H9 (cell line): ENCODE measurements around the gene SDR42E2. TPM values are rescaled to one million over a fixed set of nuclear protein-coding genes. Genes with fewer than 3 reads are reported as not detected.
"Not testable (repeated sequence)": the region's sequence is repeated elsewhere in the genome, so short reads cannot be mapped to it uniquely, and the experiment has no call there.

Experiments used
- DNase-seq: peaks from one replicate; pipeline ENCODE4 v3.0.0-alpha.2; 2017
- H2AFZ ChIP-seq: one replicate; pipeline ENCODE4 v1.6.1; 2013; ENCODE audit warnings: mild to moderate bottlenecking, low read length, control low read depth, moderate library complexity
- H2AK5ac ChIP-seq: 2 replicates; pipeline ENCODE4 v1.6.1; 2013; ENCODE audit warnings: low read length, control low read depth, mixed read lengths; ENCODE audit not compliant: insufficient read length
- H2BK120ac ChIP-seq: one replicate; pipeline ENCODE4 v1.6.1; 2013; ENCODE audit warnings: low read depth, mild to moderate bottlenecking, low read length, control low read depth, inconsistent platforms; ENCODE audit not compliant: poor library complexity, severe bottlenecking
- H2BK12ac ChIP-seq: 2 replicates; pipeline ENCODE4 v1.6.1; 2013; ENCODE audit warnings: low read length, control low read depth, mixed read lengths, low read depth; ENCODE audit not compliant: insufficient read length
- H2BK15ac ChIP-seq: 2 replicates; pipeline ENCODE4 v1.6.1; 2013; ENCODE audit warnings: low read depth, low read length, control low read depth
- H2BK20ac ChIP-seq: one replicate; pipeline ENCODE4 v1.6.1; 2013; ENCODE audit warnings: low read depth, mild to moderate bottlenecking, low read length, control low read depth, inconsistent platforms; ENCODE audit not compliant: poor library complexity, severe bottlenecking
- H2BK5ac ChIP-seq: 2 replicates; pipeline ENCODE4 v1.6.1; 2013; ENCODE audit warnings: low read length, control low read depth, mixed read lengths; ENCODE audit not compliant: insufficient read length
- H3K14ac ChIP-seq: 2 replicates; pipeline ENCODE4 v1.6.1; 2013; ENCODE audit warnings: low read length, control low read depth; ENCODE audit not compliant: insufficient read depth
- H3K18ac ChIP-seq: 2 replicates; pipeline ENCODE4 v1.6.1; 2013; ENCODE audit warnings: low read depth, mild to moderate bottlenecking, mixed read lengths, low read length, control low read depth; ENCODE audit not compliant: insufficient read length
- H3K23ac ChIP-seq: 2 replicates; pipeline ENCODE4 v1.6.1; 2013; ENCODE audit warnings: low read length, control low read depth, mixed read lengths, low read depth; ENCODE audit not compliant: insufficient read length
- H3K23me2 ChIP-seq: 2 replicates; pipeline ENCODE4 v1.6.1; 2013; ENCODE audit warnings: low read depth, mild to moderate bottlenecking, mixed read lengths, low read length, control low read depth; ENCODE audit not compliant: insufficient read length, poor library complexity, severe bottlenecking
- H3K27ac ChIP-seq: 2 replicates; pipeline ENCODE4 v1.5.1; 2013; ENCODE audit warnings: low read length, control low read depth, mixed read lengths, low read depth; ENCODE audit not compliant: insufficient read length
- H3K27me3 ChIP-seq: 2 replicates; pipeline ENCODE4 v1.6.1; 2013; ENCODE audit warnings: low read length, control low read depth, inconsistent platforms; ENCODE audit not compliant: insufficient read depth
- H3K4ac ChIP-seq: 2 replicates; pipeline ENCODE4 v1.6.1; 2013; ENCODE audit warnings: low read depth, mild to moderate bottlenecking, control low read depth, inconsistent platforms, low read length, moderate library complexity
- H3K4me1 ChIP-seq: 2 replicates; pipeline ENCODE4 v1.6.1; 2013; ENCODE audit warnings: low read length, control low read depth, inconsistent platforms; ENCODE audit not compliant: insufficient read depth
- H3K4me2 ChIP-seq: 2 replicates; pipeline ENCODE4 v1.6.1; 2013; ENCODE audit warnings: low read length, control low read depth, mixed read lengths; ENCODE audit not compliant: insufficient read length, insufficient read depth
- H3K56ac ChIP-seq: 2 replicates; pipeline ENCODE4 v1.6.1; 2013; ENCODE audit warnings: low read depth, mild to moderate bottlenecking, mixed read lengths, low read length, control low read depth; ENCODE audit not compliant: insufficient read length
- H3K79me1 ChIP-seq: 2 replicates; pipeline ENCODE4 v1.6.1; 2013; ENCODE audit warnings: low read depth, mild to moderate bottlenecking, moderate library complexity, low read length, control low read depth, inconsistent platforms; ENCODE audit not compliant: insufficient read depth, poor library complexity, severe bottlenecking
- H3K79me2 ChIP-seq: 2 replicates; pipeline ENCODE4 v1.6.1; 2013; ENCODE audit warnings: low read length, control low read depth, inconsistent platforms; ENCODE audit not compliant: insufficient read depth
- H3K9ac ChIP-seq: 2 replicates; pipeline ENCODE4 v1.6.1; 2013; ENCODE audit warnings: low read length, control low read depth, mixed read lengths; ENCODE audit not compliant: insufficient read length; ENCODE audit errors: extremely low read depth
- H3K9me3 ChIP-seq: one replicate; pipeline ENCODE4 v1.6.1; 2013; ENCODE audit warnings: low read depth, low read length, inconsistent platforms; ENCODE audit not compliant: control insufficient read depth
- H3T11ph ChIP-seq: one replicate; pipeline ENCODE4 v1.6.1; 2013; ENCODE audit warnings: mild to moderate bottlenecking, low read length, control low read depth, inconsistent platforms
- H4K20me1 ChIP-seq: one replicate; pipeline ENCODE4 v1.6.1; 2013; ENCODE audit not compliant: control insufficient read depth, insufficient read length, insufficient read depth
- H4K5ac ChIP-seq: 2 replicates; pipeline ENCODE4 v1.6.1; 2013; ENCODE audit warnings: low read depth, mild to moderate bottlenecking, mixed read lengths, low read length, control low read depth; ENCODE audit not compliant: insufficient read length
- H4K8ac ChIP-seq: replicated peaks from 2 replicates; pipeline ENCODE4 v1.6.1; 2013; ENCODE audit warnings: low read length, control low read depth, mixed read lengths, low read depth; ENCODE audit not compliant: insufficient read length
- H4K91ac ChIP-seq: 2 replicates; pipeline ENCODE4 v1.6.1; 2013; ENCODE audit warnings: low read depth, mild to moderate bottlenecking, moderate library complexity, mixed read lengths, low read length, control low read depth; ENCODE audit not compliant: insufficient read length
- H3K27ac Mint-ChIP-seq, 3 experiments: 2 replicates in 2 of 3; 3 replicates in 1 of 3; pipeline ENCODE4 v1.8.0; 2020 to 2021; ENCODE audit warnings: mixed read lengths in 3 of 3, mild to moderate bottlenecking in 1 of 3, moderate library complexity in 1 of 3
- H3K27me3 Mint-ChIP-seq: 2 replicates; pipeline ENCODE4 v1.8.0; 2021; ENCODE audit warnings: low read depth, mild to moderate bottlenecking, moderate library complexity, mixed read lengths
- H3K36me3 Mint-ChIP-seq, 3 experiments: 2 replicates in 2 of 3; 3 replicates in 1 of 3; pipeline ENCODE4 v1.8.0; 2020 to 2021; ENCODE audit warnings: low read depth in 3 of 3, mixed read lengths in 3 of 3; ENCODE audit not compliant: insufficient read depth in 1 of 3
- H3K4me1 Mint-ChIP-seq, 2 experiments: 2 replicates each; pipeline ENCODE4 v1.8.0; 2020; ENCODE audit warnings: mixed read lengths in 2 of 2
- H3K4me3 Mint-ChIP-seq, 2 experiments: 2 replicates in 1 of 2; 3 replicates in 1 of 2; pipeline ENCODE4 v1.8.0; 2020 to 2021; ENCODE audit warnings: mild to moderate bottlenecking in 2 of 2, mixed read lengths in 2 of 2, moderate library complexity in 1 of 2
- H3K9me3 Mint-ChIP-seq, 2 experiments: 2 replicates in 1 of 2; 3 replicates in 1 of 2; pipeline ENCODE4 v1.8.0; 2020; ENCODE audit warnings: mild to moderate bottlenecking in 2 of 2, mixed read lengths in 2 of 2, moderate library complexity in 1 of 2
- WGBS: extraction: QIAGEN DNeasy Blood & Tissue Kit; methylation state at CpG from one replicate; pipeline ENCODE4 v1.1.7; 2013; ENCODE audit warnings: missing lambda C conversion rate, low lambda C conversion rate, mixed read lengths; ENCODE audit not compliant: insufficient read length; ENCODE audit errors: extremely low coverage; 5-methylcytosine and 5-hydroxymethylcytosine counted together
- total RNA-seq: library from RNA; stranded (reverse); gene quantifications from 2 replicates; pipeline ENCODE4 v1.2.1, GENCODE V29; 2021
- TF ChIP-seq, protein P1 (sequence below): fragments of 200-600 bp; sonication (generic); conservative IDR thresholded peaks from 3 replicates; pipeline ENCODE4 v1.8.0; 2021; ENCODE audit warnings: antibody characterized with exemption, mild to moderate bottlenecking

The SDR42E2 gene
- total RNA-seq, 1 experiment from 2014 or later, result 0.09 TPM

DNA sequence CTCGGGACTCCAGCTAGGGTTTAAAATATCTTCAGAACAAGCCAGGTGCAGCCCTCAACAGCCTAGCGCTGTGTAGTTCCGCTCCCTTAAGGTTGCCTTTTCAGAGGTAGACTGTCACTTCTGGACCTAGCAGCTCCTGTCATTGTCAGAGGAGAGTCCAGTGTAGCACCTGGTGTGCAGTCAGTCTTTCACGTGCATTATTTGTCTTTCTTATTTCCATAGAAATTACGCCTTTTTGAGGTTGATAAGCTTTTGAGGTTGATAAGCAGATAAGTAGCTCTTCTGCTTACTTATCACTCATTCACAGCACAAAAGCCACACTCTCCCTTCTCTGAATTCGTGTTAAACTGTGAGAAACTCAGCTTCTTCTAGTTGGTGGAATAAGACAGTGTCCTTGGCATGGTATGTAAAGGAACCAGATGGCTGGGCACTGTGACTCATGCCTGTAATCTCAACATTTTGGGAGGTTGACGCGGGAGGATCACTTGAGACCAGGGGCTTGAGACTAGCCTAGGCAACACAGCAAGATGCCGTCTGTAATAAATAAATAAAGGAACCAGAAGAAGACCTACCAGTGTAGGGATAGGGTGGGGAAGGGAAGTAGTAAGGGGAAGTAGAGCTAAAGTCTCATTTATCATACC lies 54.0 kb downstream of the SDR42E2 start:
- Mint-ChIP-seq H3K4me3 (no peak overlapping the region), H3K27me3 (no peaks in the 10 kb centered on the region; the same call in 1 of the 2 replicates), H3K4me1 (peaks cover 8 to 11% of the 10 kb centered on the region in 2 experiments), H3K9me3 (peaks cover 0 to 6% of the 10 kb centered on the region in 2 experiments; a peak in 2 of 5 replicates), H3K36me3 (peaks cover 8 to 30% (median 17%) of the 10 kb centered on the region in 3 experiments; a peak in 6 of 7 replicates), H3K27ac (peak overlapping the region in 1 of 3 experiments; percentile 1; a peak in 1 of 7 replicates)
- no peak overlapping the region for H4K8ac ChIP-seq
- H4K5ac ChIP-seq, result no peak overlapping the region
- no peak overlapping the region for H3K4me2 ChIP-seq
- no peaks in the 10 kb centered on the region for H3K9me3 ChIP-seq
- H2AK5ac ChIP-seq, result no peak overlapping the region
- H2BK12ac ChIP-seq, result no peak overlapping the region
- no peak overlapping the region for H3K9ac ChIP-seq
- H3K79me2 ChIP-seq, result no peaks in the 10 kb centered on the region
- no peaks in the 10 kb centered on the region for H3K27me3 ChIP-seq
- no peak overlapping the region for H3K27ac ChIP-seq
- H3K79me1 ChIP-seq, result no peaks in the 10 kb centered on the region
- no peak overlapping the region for H4K91ac ChIP-seq
- H4K20me1 ChIP-seq, result no peaks in the 10 kb centered on the region
- no CpG with 5 or more reads among the region's 9 CpGs for WGBS
- no peak overlapping the region for H3K23ac ChIP-seq
- no peak overlapping the region for H2BK20ac ChIP-seq
- H2BK15ac ChIP-seq, result no peak overlapping the region
- no peak overlapping the region for H2AFZ ChIP-seq
- DNase-seq, result no peak
- H2BK120ac ChIP-seq, result no peak overlapping the region
- no peaks in the 10 kb centered on the region; the same call in 1 of the 2 replicates for H3K4me1 ChIP-seq
- H3K18ac ChIP-seq, result no peak overlapping the region
- no peak overlapping the region for H3K4ac ChIP-seq
- H2BK5ac ChIP-seq, result no peak overlapping the region
- H3T11ph ChIP-seq, result no peak overlapping the region
- H3K14ac ChIP-seq, result no peak overlapping the region
- H3K56ac ChIP-seq, result no peak overlapping the region
- no peaks in the 10 kb centered on the region for H3K23me2 ChIP-seq
- TF ChIP-seq, protein P1, sequence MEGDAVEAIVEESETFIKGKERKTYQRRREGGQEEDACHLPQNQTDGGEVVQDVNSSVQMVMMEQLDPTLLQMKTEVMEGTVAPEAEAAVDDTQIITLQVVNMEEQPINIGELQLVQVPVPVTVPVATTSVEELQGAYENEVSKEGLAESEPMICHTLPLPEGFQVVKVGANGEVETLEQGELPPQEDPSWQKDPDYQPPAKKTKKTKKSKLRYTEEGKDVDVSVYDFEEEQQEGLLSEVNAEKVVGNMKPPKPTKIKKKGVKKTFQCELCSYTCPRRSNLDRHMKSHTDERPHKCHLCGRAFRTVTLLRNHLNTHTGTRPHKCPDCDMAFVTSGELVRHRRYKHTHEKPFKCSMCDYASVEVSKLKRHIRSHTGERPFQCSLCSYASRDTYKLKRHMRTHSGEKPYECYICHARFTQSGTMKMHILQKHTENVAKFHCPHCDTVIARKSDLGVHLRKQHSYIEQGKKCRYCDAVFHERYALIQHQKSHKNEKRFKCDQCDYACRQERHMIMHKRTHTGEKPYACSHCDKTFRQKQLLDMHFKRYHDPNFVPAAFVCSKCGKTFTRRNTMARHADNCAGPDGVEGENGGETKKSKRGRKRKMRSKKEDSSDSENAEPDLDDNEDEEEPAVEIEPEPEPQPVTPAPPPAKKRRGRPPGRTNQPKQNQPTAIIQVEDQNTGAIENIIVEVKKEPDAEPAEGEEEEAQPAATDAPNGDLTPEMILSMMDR, result no peak

DNA sequence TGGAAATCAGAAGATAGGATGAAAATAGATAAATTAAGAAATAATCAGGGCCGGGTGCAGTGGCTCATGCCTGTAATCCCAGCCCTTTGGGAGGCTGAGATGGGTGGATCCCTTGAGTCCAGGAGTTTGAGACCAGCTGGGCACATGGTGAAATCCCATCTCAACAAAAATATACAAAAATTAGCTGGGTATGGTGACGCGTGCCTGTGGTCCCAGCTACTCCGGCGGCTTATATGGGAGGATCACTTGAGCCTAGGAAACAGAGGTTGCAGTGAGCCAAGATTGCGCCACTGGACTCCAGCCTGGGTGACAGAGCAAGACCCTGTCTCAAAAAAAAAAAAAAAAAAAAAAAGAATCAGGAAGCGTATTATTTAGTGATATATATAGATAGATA lies 54.5 kb downstream of the SDR42E2 start:
- H2BK120ac ChIP-seq, H3T11ph ChIP-seq, H2BK5ac ChIP-seq, DNase-seq, H2BK12ac ChIP-seq, H3K27ac Mint-ChIP-seq, H2AK5ac ChIP-seq, H4K8ac ChIP-seq, H3K14ac ChIP-seq, H3K27ac ChIP-seq, H3K23me2 ChIP-seq, H3K9ac ChIP-seq, H3K4ac ChIP-seq, H2AFZ ChIP-seq, H3K4me2 ChIP-seq, H3K56ac ChIP-seq, H3K9me3 Mint-ChIP-seq, H3K79me2 ChIP-seq, H3K4me3 Mint-ChIP-seq, H2BK15ac ChIP-seq, H3K18ac ChIP-seq, H4K5ac ChIP-seq, H3K23ac ChIP-seq, H3K9me3 ChIP-seq, H4K91ac ChIP-seq, H3K4me1 ChIP-seq, H3K27me3 ChIP-seq, H2BK20ac ChIP-seq, H4K20me1 ChIP-seq, H3K27me3 Mint-ChIP-seq, H3K79me1 ChIP-seq: not testable (repeated sequence)
- Mint-ChIP-seq H3K36me3 (peaks cover 8 to 27% (median 16%) of the 10 kb centered on the region in 3 experiments; a peak in 6 of 7 replicates), H3K4me1 (peaks cover 8 to 11% of the 10 kb centered on the region in 2 experiments)
- 100% methylated on average over 1 of the region's 7 CpGs for WGBS
